GM12878 (cell line): Measurements from ENCODE around the gene MND1. TPM values are rescaled to one million over a fixed set of nuclear protein-coding genes. Genes with fewer than 3 reads are reported as not detected.
"Not testable (repeated sequence)": the region's sequence is repeated elsewhere in the genome, so short reads cannot be mapped to it uniquely, and the experiment has no call there.

Experiments
- ATAC-seq: fragments of 200-7000 bp; cut with Tn5 transposase; 3 replicates; pipeline ENCODE4 v1.9.1; 2020; ENCODE audit warnings: mild to moderate bottlenecking, moderate library complexity
- BruUV-seq: library from RNA; stranded (reverse); fragments of 400-500 nt; replicated peaks from 2 replicates; lab custom pipeline; 2021; lab: Mats Ljungman, UMichigan
- CTCF ChIA-PET: fragments of 300-600 bp; sonication (Branson Sonifier 250); formaldehyde crosslinking; extraction: SDS; loops from one replicate; lab custom pipeline; 2021; ENCODE audit warnings: inconsistent platforms; lab: Yijun Ruan, JAX
- POLR2A ChIA-PET: fragments of 350-600 bp; formaldehyde crosslinking; extraction: SDS; loops from one replicate; lab custom pipeline; 2021; ENCODE audit warnings: inconsistent platforms; lab: Charles Lee
- RAD21 ChIA-PET: fragments of 300-600 bp; sonication (Branson Sonifier 250); formaldehyde crosslinking; loops from one replicate; lab custom pipeline; 2023; ENCODE audit warnings: antibody characterized with exemption; ENCODE audit not compliant: unreplicated experiment; lab: Charles Lee
- SMC1A ChIA-PET: fragments of 300-600 bp; sonication (Branson Sonifier 250); formaldehyde crosslinking; loops from one replicate; lab custom pipeline; 2023; ENCODE audit not compliant: unreplicated experiment, uncharacterized antibody; lab: Charles Lee
- DNase-seq: peaks from one replicate; pipeline ENCODE4 v3.0.0-alpha.2; 2011; ENCODE audit warnings: low read depth, low spot score
- FAIRE-seq: peaks from 3 replicates; lab custom pipeline; 2011; peaks lifted over from hg19 to GRCh38; lab: Jason Lieb, UNC
- H2AFZ ChIP-seq: 2 replicates; pipeline ENCODE4 v1.6.0; 2011; ENCODE audit warnings: low read depth, low read length, control low read depth; ENCODE audit not compliant: control insufficient read depth
- H3K27ac ChIP-seq: 2 replicates; pipeline ENCODE4 v1.5.1; 2011; ENCODE audit warnings: control low read depth; ENCODE audit not compliant: control insufficient read depth, insufficient read depth
- H3K27me3 ChIP-seq, 2 experiments: replicated peaks in 1 of 2; 2 replicates each; pipeline versions ENCODE4 v1.6.0 to v1.6.1; 2011; ENCODE audit warnings: low read length in 1 of 2; ENCODE audit not compliant: control insufficient read depth in 2 of 2, insufficient read depth in 2 of 2
- H3K36me3 ChIP-seq, 2 experiments: 2 replicates each; pipeline ENCODE4 v1.5.1; 2011; ENCODE audit warnings: low read length in 1 of 2; ENCODE audit not compliant: control insufficient read depth in 2 of 2, insufficient read depth in 2 of 2
- H3K4me1 ChIP-seq: 2 replicates; pipeline ENCODE4 v1.6.1; 2011; ENCODE audit warnings: mild to moderate bottlenecking, low read length, moderate library complexity, mixed read lengths; ENCODE audit not compliant: control insufficient read depth, insufficient read depth
- H3K4me2 ChIP-seq: 2 replicates; pipeline ENCODE4 v1.6.0; 2011; ENCODE audit warnings: control low read depth; ENCODE audit not compliant: control insufficient read depth, insufficient read depth
- H3K4me3 ChIP-seq: fragments of 200-600 bp; sonication (generic); 2 replicates; pipeline ENCODE4 v1.5.1; 2016
- H3K79me2 ChIP-seq: 2 replicates; pipeline ENCODE4 v1.6.0; 2011; ENCODE audit warnings: low read length; ENCODE audit not compliant: control insufficient read depth, insufficient read depth
- H3K9ac ChIP-seq: 2 replicates; pipeline ENCODE4 v1.8.0; 2011; ENCODE audit warnings: low read length, control low read depth, mixed read lengths; ENCODE audit not compliant: control insufficient read depth, insufficient read depth
- H3K9me3 ChIP-seq: replicated peaks from 3 replicates; pipeline ENCODE4 v1.5.1; 2011; ENCODE audit warnings: mild to moderate bottlenecking, low read length; ENCODE audit not compliant: control insufficient read depth, insufficient read depth
- H4K20me1 ChIP-seq: 2 replicates; pipeline ENCODE4 v1.6.0; 2011; ENCODE audit not compliant: control insufficient read depth, insufficient read depth
- RB1 ChIP-seq: fragments of 450-650 bp; formaldehyde crosslinking; IDR thresholded peaks from 2 replicates; pipeline ENCODE4 v1.6.1; 2017; ENCODE audit warnings: mild to moderate bottlenecking, borderline replicate concordance
- RUNX3 ChIP-seq: IDR thresholded peaks from 2 replicates; pipeline ENCODE4 v1.6.1; 2012; ENCODE audit warnings: low read length, inconsistent platforms
- WGBS: methylation state at CpG from one replicate; pipeline ENCODE4 v1.1.6; 2016; ENCODE audit warnings: low lambda C conversion rate; ENCODE audit not compliant: insufficient replicate concordance, insufficient coverage; ENCODE audit errors: missing lambda C conversion rate; 5-methylcytosine and 5-hydroxymethylcytosine counted together
- in situ Hi-C: fragments of 300-500 bp; cut with MboI; formaldehyde crosslinking; loops from 9 replicates; pipeline ENCODE4 v1.14.3; 2018; ENCODE audit warnings: mixed read lengths
- intact Hi-C: fragments of 100-400 bp; cut with micrococcal nuclease; formaldehyde crosslinking; loops from one replicate; pipeline ENCODE4 v1.14.2; 2022; ENCODE audit not compliant: unreplicated experiment
- polyA plus RNA-seq, 11 experiments: library from polyadenylated mRNA; depleted of rRNA in 4 of 11; unstranded in 6 of 11; stranded (reverse) in 5 of 11; fragments of >200 nt; fragmentation: Nextera tagmentation in 4 of 11; fragmentation: Illumina TruSeq in 1 of 11; extraction: Ambion mirVana in 4 of 11; extraction: Trizol in 1 of 11; gene quantifications; 1 replicate in 1 of 11; 2 replicates in 10 of 11; pipeline versions ENCODE4 v1.2.1 to v1.2.3, GENCODE V29; 2011 to 2016; ENCODE audit warnings: inconsistent platforms in 2 of 11, missing spikeins in 2 of 11, low read depth in 1 of 11
- total RNA-seq, 4 experiments: library from RNA; depleted of rRNA in 3 of 4; stranded (reverse); fragments of >200 nt in 3 of 4; fragmentation: Illumina TruSeq in 1 of 4; extraction: Trizol in 1 of 4; gene quantifications; 2 replicates each; pipeline versions ENCODE4 v1.2.1 to v1.2.3, GENCODE V29; 2013 to 2021

The MND1 gene
- total and polyA plus RNA-seq, 10 of the 15 experiments (the other 5 are each of a cell fraction or from before 2014, with no cell fraction given) = 17.7 to 58.1 (median 47.3) TPM

- no peak overlapping the region for H3K4me2 ChIP-seq
- CTCF ChIA-PET = no interaction called here
- no peaks in the 10 kb centered on the region for H3K4me1 ChIP-seq
- H3K9ac ChIP-seq = no peak overlapping the region
- no TSS peak for BruUV-seq
- no peaks in the 10 kb centered on the region for H3K79me2 ChIP-seq
- DNase-seq = no peak
- intact Hi-C loops = no loop called here
- TF ChIP-seq RUNX3 (no peak), RB1 (no peak)
- TF ChIP-seq, all 136 proteins: peak for 0
- ChIA-PET SMC1A (no interaction called here), POLR2A (no interaction called here), RAD21 (no interaction called here)
- H3K27me3 ChIP-seq = no peaks in the 10 kb centered on the region
- H3K4me3 ChIP-seq = no peak overlapping the region
- 0 out of 4 replicates have a peak, but pooled peaks cover 0 to 2% of the 10 kb centered on the region in 2 experiments for H3K36me3 ChIP-seq
- H3K9me3 ChIP-seq = no peaks in the 10 kb centered on the region
- H2AFZ ChIP-seq = no peak overlapping the region
- no peak for ATAC-seq
- in situ Hi-C loops = no loop called here
- no peak overlapping the region for H3K27ac ChIP-seq
- no peaks in the 10 kb centered on the region for H4K20me1 ChIP-seq
- FAIRE-seq = no peak
Measured at GRCh38 chr4:153413842-153414241, 69.4 kb downstream of the MND1 start.

DNA sequence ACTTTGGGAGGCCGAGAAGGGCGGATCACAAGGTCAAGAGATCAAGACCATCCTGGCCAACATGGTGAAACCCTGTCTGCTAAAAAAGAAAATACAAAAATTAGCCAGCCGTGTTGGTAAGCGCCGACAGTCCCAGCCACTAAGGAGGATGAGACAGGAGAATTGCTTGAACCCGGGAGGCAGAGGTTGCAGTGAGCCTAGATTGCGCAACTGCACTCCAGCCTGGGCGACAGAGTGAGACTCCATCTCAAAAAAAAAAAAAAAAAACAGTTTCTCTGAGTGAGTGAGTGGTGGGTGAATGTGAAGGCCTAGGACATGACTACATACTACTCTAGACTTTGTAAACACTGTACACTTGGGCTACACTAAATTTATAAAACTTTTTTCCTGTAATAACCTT, 72.0 kb downstream of the MND1 start:
- BruUV-seq, H3K36me3 ChIP-seq, H3K27ac ChIP-seq, H3K27me3 ChIP-seq, H3K9ac ChIP-seq, H3K4me3 ChIP-seq, FAIRE-seq, in situ Hi-C loops, H3K4me1 ChIP-seq, H4K20me1 ChIP-seq, H2AFZ ChIP-seq, H3K79me2 ChIP-seq, H3K9me3 ChIP-seq, intact Hi-C loops, ATAC-seq, H3K4me2 ChIP-seq, DNase-seq: not testable (repeated sequence)
- ChIA-PET POLR2A (interaction anchor here (0.9 kb wide), 1 partner anchor 41 kb away, joined by 3 read pairs; no protein-coding TSS in a partner anchor), RAD21 (interaction anchor here (0.7 to 1.1 kb wide), 2 partner anchors 70 to 909 kb away, joined by 3 to 4 read pairs; no protein-coding TSS in a partner anchor), SMC1A (interaction anchor here (1.0 kb wide), 1 partner anchor 12 kb away, joined by 5 read pairs; no protein-coding TSS in a partner anchor), CTCF (interaction anchor here (0.6 kb wide), 1 partner anchor 162 kb away, joined by 3 read pairs; no protein-coding TSS in a partner anchor)
- WGBS = 92% methylated on average over 7 of the region's 8 CpGs
